GM12865 (cell line): ENCODE data around the gene PLS3.
"Not testable (repeated sequence)": the region's sequence is repeated elsewhere in the genome, so short reads cannot be mapped to it uniquely, and the experiment has no call there.

Experiments used
- DNase-seq: peaks from one replicate; pipeline ENCODE4 v3.0.0; 2010; ENCODE audit warnings: low read depth
- H3K4me3 ChIP-seq: 2 replicates; pipeline ENCODE4 v1.5.1; 2011; ENCODE audit warnings: mild to moderate bottlenecking, low read depth, low read length, control low read depth
- CTCF ChIP-seq: IDR thresholded peaks from 2 replicates; pipeline ENCODE4 v1.5.1; 2011; ENCODE audit warnings: low read length, control low read depth, low read depth, inconsistent platforms; ENCODE audit not compliant: insufficient read depth; ENCODE audit errors: missing control alignments

Gene PLS3

DNA sequence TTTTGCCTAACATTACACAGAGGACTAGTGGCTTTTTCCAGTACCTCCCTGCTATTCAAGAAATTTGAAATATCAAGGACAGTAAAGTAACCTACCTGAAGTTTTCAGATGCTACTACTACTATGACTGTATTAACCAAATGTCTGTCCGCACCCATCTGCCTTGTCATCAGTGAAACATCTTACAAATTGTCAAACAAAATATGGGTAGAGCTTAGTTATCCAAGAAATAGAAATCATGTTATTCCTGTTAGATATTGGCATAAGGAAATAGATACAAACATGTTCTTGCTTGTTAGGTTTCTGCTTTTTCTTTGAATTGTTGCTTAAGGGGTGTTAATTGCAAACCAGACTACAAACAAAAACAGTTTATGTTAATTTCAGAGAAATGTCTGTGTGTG, 63.9 kb downstream of the PLS3 start:
- DNase-seq = peak; percentile 15
- no peak for TF ChIP-seq CTCF
- no peak overlapping the region for H3K4me3 ChIP-seq

GRCh38 chrX:115625572-115626301, 64.8 kb downstream of the PLS3 start:
- no peak for TF ChIP-seq CTCF
- H3K4me3 ChIP-seq = no peak overlapping the region
- DNase-seq = no peak

DNA sequence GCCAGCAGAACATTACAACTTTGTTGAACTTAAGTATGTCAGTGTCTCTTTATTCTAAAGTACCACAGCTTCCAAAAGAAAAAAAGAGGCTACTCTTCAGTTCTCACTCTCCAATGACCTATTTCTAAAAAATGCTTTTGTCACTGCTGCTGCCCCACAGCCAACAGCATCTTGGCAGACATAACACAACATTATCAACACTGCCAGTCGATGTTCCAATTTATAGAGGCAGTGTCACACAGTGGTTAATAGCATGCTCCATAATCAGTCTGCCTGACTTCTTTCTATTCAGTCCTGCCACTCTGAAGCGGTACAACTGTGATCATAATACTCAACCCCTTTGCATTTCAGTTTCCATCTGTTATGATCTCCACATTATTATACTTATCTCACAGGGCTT, 69.2 kb downstream of the PLS3 start:
- no peak for DNase-seq
- H3K4me3 ChIP-seq = no peak overlapping the region
- no peak for TF ChIP-seq CTCF

DNA sequence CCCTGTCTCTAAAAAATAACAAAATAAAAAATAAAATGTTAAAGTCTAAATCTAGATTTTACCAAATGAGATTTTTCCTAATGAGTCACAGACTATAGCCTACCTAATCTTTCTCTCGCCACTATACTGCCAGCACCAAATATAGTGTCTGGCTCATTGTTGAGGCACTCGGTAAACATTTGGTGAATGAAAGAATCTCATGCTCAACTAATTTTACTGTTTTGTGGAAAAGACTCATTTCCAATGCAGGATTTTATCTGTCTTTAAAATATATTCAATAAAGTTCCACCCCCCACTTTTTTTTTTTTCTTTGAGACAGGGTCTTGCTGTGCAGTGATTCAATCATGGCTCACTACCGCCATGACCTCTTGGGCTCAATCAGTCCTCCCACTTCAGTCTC, 71.5 kb downstream of the PLS3 start:
- no peak for DNase-seq
- H3K4me3 ChIP-seq = no peak overlapping the region
- no peak for TF ChIP-seq CTCF

DNA sequence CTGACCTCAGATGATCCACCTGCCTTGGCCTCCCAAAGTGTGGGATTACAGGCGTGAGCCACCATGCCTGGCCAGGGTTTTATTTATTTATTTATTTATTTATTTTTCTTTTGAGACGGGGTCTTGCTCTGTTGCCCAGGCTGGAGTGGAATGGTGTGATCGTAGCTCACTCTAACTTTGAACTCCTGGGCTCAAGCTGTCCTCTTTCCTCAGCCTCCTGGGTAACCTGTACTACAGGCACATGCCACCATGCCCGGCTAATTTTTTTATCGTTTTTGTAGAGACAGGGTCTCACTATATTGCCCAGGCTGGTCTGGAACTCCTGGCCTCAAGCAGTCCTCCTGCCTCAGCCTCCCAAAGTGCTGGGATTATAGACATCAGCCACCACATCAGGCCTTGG, 72.4 kb downstream of the PLS3 start:
- not testable (repeated sequence) for H3K4me3 ChIP-seq, DNase-seq

DNA sequence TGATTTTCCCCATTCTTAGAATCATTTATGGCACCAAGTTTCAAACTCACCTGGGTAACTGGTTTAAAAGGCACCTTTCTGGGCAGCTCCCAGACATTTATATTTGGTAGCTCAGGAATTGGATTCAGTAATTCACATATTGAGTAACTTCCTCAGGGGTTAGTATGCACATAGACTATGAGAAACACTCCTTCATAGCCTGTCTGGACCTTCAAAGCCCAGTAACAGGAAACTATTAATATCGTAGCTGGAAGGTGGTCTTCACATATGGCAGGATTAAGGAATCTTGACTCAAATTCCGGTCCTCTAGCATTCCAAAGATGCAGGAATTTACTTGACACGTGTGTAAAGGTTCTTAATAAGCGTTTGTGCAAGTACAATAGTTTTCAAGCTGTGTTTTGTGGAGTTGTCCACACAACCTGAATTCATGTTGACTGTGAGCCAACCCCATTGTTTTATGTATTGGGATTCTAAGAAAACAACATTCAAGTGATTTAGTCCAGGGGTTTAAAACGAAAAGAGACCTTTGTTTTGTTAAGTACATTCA, 78.4 kb downstream of the PLS3 start:
- no peak overlapping the region for H3K4me3 ChIP-seq

DNA sequence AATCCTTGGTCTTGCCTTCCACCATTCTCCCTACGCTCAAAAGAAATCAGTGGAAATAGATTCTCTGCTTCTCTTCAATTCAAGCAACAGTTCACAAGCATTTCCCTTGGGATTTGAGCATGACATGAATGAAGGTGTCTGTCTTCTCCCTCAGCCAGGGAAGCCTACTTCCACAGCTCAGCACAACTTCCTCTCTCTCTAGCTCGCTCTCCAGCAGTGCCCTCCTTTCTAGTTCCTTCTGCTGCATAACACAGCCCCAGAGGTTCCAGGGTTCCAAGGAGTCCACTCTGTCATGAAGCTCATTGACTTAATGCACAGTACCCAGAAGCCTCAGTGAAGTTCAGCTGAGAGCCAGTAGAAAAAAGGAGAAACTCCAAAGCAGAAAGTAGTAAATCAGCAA, 81.3 kb downstream of the PLS3 start:
- no peak for TF ChIP-seq CTCF
- peak; percentile 9 for DNase-seq
- H3K4me3 ChIP-seq = no peak overlapping the region

More for the DNA sequence above, 78.4 kb downstream of the PLS3 start:
- no peak for DNase-seq
- TF ChIP-seq CTCF = no peak
